ENCODE data around the gene OR6C4.
"Not testable (repeated sequence)": the region's sequence is repeated elsewhere in the genome, so short reads cannot be mapped to it uniquely, and the experiment has no call there.

Gene OR6C4

GRCh38 chr12:55549302-55549701 lies at the start of gene OR6C4:
TSS of gene OR6C4 (plus strand) at chr12:55549602. CDS start at chr12:55551227, 1,625 bp downstream.
- no peak for DNase-seq

- no peak for DNase-seq
Measured at GRCh38 chr12:55499810-55500252, 49.6 kb upstream of the OR6C4 start.

- no peak for DNase-seq
Measured at GRCh38 chr12:55501601-55502000, 47.8 kb upstream of the OR6C4 start.

- no peak for DNase-seq
Measured at GRCh38 chr12:55515696-55516095, 33.7 kb upstream of the OR6C4 start.

GRCh38 chr12:55516391-55516790 lies 33.0 kb upstream of the OR6C4 start:
- no peak for DNase-seq

- not testable (repeated sequence) for DNase-seq
Measured at GRCh38 chr12:55548235-55548634, 1.2 kb upstream of the OR6C4 start.

GRCh38 chr12:55548756-55549155 lies 646 bp upstream of the OR6C4 start:
- no peak for DNase-seq

GRCh38 chr12:55554296-55554695 lies 4.9 kb downstream of the OR6C4 start:
- no peak for DNase-seq

- not testable (repeated sequence) for DNase-seq
Measured at GRCh38 chr12:55570060-55570459, 20.7 kb downstream of the OR6C4 start.

- not testable (repeated sequence) for DNase-seq
Measured at GRCh38 chr12:55570689-55571088, 21.3 kb downstream of the OR6C4 start.

GRCh38 chr12:55572168-55572567 lies 22.8 kb downstream of the OR6C4 start, which contains the start of gene OR2AP1:
TSS of gene OR2AP1 (plus strand) at chr12:55572468. CDS start at chr12:55574415, 1,947 bp downstream.
- DNase-seq = no peak

GRCh38 chr12:55582066-55582465 lies 32.7 kb downstream of the OR6C4 start:
- DNase-seq = no peak

- no peak for DNase-seq
Measured at GRCh38 chr12:55585817-55586216, 36.4 kb downstream of the OR6C4 start.

- not testable (repeated sequence) for DNase-seq
Measured at GRCh38 chr12:55590152-55590551, 40.8 kb downstream of the OR6C4 start.

Data from NCI-H1694 treated with DMSO at 0.1 percent for 48 hours (cell line).